GM12892 (cell line): ENCODE results near the gene UGT1A8.

Source experiments
- POLR2A ChIP-seq: IDR thresholded peaks from 2 replicates; pipeline ENCODE4 v1.6.1; 2011; ENCODE audit warnings: low read depth, low read length, control low read depth
- POLR2AphosphoS5 ChIP-seq: IDR thresholded peaks from 2 replicates; pipeline ENCODE4 v1.6.1; 2011; ENCODE audit warnings: low read depth, low read length, control low read depth

DNA sequence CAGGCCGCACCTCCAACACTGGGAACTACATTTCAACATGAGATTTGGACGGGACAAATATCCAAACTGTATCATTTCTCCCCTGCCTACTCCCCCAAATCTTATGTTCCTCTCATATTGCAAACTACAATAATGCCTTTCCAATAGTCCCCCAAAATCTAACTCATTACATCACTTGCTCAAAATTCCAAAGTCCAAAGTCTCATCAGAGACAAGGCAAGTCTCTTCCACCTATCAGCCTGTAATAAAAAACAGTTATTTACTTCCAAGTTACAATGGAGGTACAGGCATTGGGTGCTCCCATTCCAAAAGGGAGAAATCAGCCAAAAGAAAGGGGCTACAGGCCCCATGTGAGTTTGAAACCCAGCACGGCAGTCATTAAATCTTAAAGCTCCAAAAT is 12.6 kb upstream of the UGT1A8 start:
- no peak for TF ChIP-seq POLR2A
- TF ChIP-seq POLR2AphosphoS5: no peak
